PFSK-1 (cell line): ENCODE results near the gene ZCWPW1.

Source experiments
- FOXP2 ChIP-seq: optimal IDR thresholded peaks from 2 replicates; pipeline ENCODE3; 2011; ENCODE audit warnings: borderline replicate concordance, control low read depth, inconsistent platforms; ENCODE audit not compliant: insufficient read depth; ENCODE audit errors: extremely low read length, extremely low read depth
- POLR2AphosphoS5 ChIP-seq: IDR thresholded peaks from 2 replicates; pipeline ENCODE4 v1.6.1; 2012; ENCODE audit warnings: low read depth, mild to moderate bottlenecking, control low read depth, low read length, moderate library complexity
- TAF1 ChIP-seq: IDR thresholded peaks from 2 replicates; pipeline ENCODE4 v1.6.1; 2012; ENCODE audit warnings: low read length, control low read depth, borderline replicate concordance; ENCODE audit not compliant: insufficient read depth
- TF ChIP-seq, protein P1 (sequence below), 2 experiments: IDR thresholded peaks; 2 replicates each; pipeline versions ENCODE4 v1.6.1 to v1.8.0; 2011 to 2012; ENCODE audit warnings: low read depth in 2 of 2, low read length in 2 of 2, control low read depth in 1 of 2, inconsistent platforms in 1 of 2, mild to moderate bottlenecking in 1 of 2, moderate library complexity in 1 of 2; ENCODE audit not compliant: insufficient read depth in 1 of 2

DNA sequence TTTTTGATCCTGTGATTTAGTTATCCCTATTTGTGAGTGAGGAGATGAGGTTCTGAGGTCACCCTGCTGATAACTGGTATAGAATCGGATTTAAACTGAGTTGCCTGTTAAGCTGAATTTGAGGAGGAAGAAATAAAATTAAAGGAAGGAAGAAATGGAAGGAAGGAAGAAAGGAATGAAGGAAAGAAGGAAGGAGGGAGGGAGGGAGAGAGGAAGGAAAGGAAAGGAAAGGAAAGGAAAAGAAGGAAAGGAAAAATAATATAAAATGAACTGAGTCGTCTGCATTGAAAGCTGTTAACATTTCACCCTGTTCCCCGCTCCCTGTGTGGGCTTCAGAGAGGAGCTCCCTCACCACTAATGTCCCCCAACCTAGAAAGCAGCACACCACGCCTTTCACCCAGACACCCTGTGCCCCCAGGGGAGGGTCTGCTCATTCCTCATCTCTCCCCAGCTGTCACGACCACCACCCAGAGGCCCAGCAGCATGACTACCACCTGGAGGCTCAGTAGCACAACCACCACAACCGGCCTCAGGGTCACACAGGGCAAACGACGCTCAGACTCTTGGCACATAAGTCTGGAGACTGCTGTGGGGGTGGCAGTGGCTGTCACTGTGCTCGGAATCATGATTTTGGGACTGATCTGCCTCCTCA, 38.9 kb downstream of the ZCWPW1 start:
- TF ChIP-seq FOXP2 (no peak), TAF1 (no peak), POLR2AphosphoS5 (no peak)
- TF ChIP-seq, protein P1, sequence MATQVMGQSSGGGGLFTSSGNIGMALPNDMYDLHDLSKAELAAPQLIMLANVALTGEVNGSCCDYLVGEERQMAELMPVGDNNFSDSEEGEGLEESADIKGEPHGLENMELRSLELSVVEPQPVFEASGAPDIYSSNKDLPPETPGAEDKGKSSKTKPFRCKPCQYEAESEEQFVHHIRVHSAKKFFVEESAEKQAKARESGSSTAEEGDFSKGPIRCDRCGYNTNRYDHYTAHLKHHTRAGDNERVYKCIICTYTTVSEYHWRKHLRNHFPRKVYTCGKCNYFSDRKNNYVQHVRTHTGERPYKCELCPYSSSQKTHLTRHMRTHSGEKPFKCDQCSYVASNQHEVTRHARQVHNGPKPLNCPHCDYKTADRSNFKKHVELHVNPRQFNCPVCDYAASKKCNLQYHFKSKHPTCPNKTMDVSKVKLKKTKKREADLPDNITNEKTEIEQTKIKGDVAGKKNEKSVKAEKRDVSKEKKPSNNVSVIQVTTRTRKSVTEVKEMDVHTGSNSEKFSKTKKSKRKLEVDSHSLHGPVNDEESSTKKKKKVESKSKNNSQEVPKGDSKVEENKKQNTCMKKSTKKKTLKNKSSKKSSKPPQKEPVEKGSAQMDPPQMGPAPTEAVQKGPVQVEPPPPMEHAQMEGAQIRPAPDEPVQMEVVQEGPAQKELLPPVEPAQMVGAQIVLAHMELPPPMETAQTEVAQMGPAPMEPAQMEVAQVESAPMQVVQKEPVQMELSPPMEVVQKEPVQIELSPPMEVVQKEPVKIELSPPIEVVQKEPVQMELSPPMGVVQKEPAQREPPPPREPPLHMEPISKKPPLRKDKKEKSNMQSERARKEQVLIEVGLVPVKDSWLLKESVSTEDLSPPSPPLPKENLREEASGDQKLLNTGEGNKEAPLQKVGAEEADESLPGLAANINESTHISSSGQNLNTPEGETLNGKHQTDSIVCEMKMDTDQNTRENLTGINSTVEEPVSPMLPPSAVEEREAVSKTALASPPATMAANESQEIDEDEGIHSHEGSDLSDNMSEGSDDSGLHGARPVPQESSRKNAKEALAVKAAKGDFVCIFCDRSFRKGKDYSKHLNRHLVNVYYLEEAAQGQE (IDR thresholded peaks at IDR 0.05; ENCODE audit: insufficient read depth in 1 of 2, low read depth in 2 of 2, low read length in 2 of 2) = no peak
